ENCODE data around the gene PAX5. TPM values are rescaled to one million over a fixed set of nuclear protein-coding genes. Genes with fewer than 3 reads are reported as not detected.

The PAX5 gene
- total and polyA plus RNA-seq, 2 of the 13 experiments (the other 11 are each of a cell fraction or from before 2014, with no cell fraction given) = not detected

- Histone ChIP-seq H3K4me3 (replicated peaks in 1 of 3; ENCODE audit: insufficient read depth in 1 of 3, low read depth in 2 of 3, low read length in 3 of 3) (no peak overlapping the region), H3K27me3 (ENCODE audit: control insufficient read depth in 1 of 2, insufficient read depth in 2 of 2, low read length in 2 of 2) (peaks cover 1 to 48% of the 10 kb centered on the region in 2 experiments), H2AFZ (ENCODE audit: low read length) (no peak overlapping the region), H3K4me1 (ENCODE audit: insufficient read depth, low read length) (no peaks in the 10 kb centered on the region), H3K9me3 (ENCODE audit: low read length) (no peaks in the 10 kb centered on the region), H3K36me3 (replicated peaks in 1 of 2; ENCODE audit: control insufficient read depth in 1 of 2, insufficient read depth in 2 of 2, low read length in 2 of 2) (no peaks in the 10 kb centered on the region), H4K20me1 (ENCODE audit: insufficient read depth, low read length) (no peaks in the 10 kb centered on the region), H3K79me2 (ENCODE audit: insufficient read depth, low read length) (no peaks in the 10 kb centered on the region), H3K27ac (ENCODE audit: extremely low read length, insufficient read depth, low read length) (no peak overlapping the region), H3K4me2 (ENCODE audit: low read depth, low read length) (no peak overlapping the region), H3K9ac (ENCODE audit: insufficient read depth, low read depth, low read length) (no peak overlapping the region)
- CTCF ChIA-PET (ENCODE audit: low intra/inter-chr PET ratio, low total read pairs) = no interaction called here
- POLR2A ChIA-PET = no interaction called here
- WGBS (ENCODE audit: low lambda C conversion rate) = 36% methylated on average over 13 of the region's 13 CpGs
- BruUV-seq (replicated peaks) = no TSS peak
- in situ Hi-C loops (cut with HindIII; ENCODE audit: extremely low pct_ligation_motif_present, low pct_unique_long_range_greater_than_20kb) = no loop called here
- intact Hi-C loops (cut with micrococcal nuclease; ENCODE audit: unreplicated experiment) = no loop called here
- ATAC-seq (no peak; the same call in 2 of the 3 replicates), FAIRE-seq (no peak), DNase-seq (ENCODE audit: low spot score) (no peak)
- TF ChIP-seq ZNF556 (CRISPR knock-in tag; IDR thresholded peaks at IDR 0.05; ENCODE audit: borderline replicate concordance) (no peak), RXRA (CRISPR knock-in tag; IDR thresholded peaks at IDR 0.05) (no peak), TSC22D2 (CRISPR knock-in tag; IDR thresholded peaks at IDR 0.05; ENCODE audit: borderline replicate concordance) (no peak), ATRX (CRISPR knock-in tag; IDR thresholded peaks at IDR 0.05; ENCODE audit: borderline replicate concordance) (no peak), EZH2 (conservative IDR thresholded peaks at IDR 0.05; ENCODE audit: low read depth, low read length) (no peak), ZNF317 (CRISPR knock-in tag; IDR thresholded peaks at IDR 0.05) (no peak), ZNF580 (CRISPR knock-in tag; IDR thresholded peaks at IDR 0.05; ENCODE audit: borderline replicate concordance, low read depth) (no peak), EP300 (IDR thresholded peaks at IDR 0.05; ENCODE audit: low read depth in 2 of 2, low read length in 2 of 2) (no peak), EP300 (CRISPR knock-in tag; IDR thresholded peaks at IDR 0.05; ENCODE audit: borderline replicate concordance) (no peak)
Observed at GRCh38 chr9:36891341-36891811, 142.7 kb downstream of the PAX5 start.

GRCh38 chr9:36889844-36890243, 144.2 kb downstream of the PAX5 start:
- H4K20me1 ChIP-seq (ENCODE audit: insufficient read depth, low read length) = no peaks in the 10 kb centered on the region
- no peak for DNase-seq (ENCODE audit: low spot score)
- BruUV-seq (replicated peaks) = no TSS peak
- H3K27me3 ChIP-seq (ENCODE audit: control insufficient read depth in 1 of 2, insufficient read depth in 2 of 2, low read length in 2 of 2) = peaks cover 0 to 40% of the 10 kb centered on the region in 2 experiments
- no peaks in the 10 kb centered on the region for H3K36me3 ChIP-seq (replicated peaks in 1 of 2; ENCODE audit: control insufficient read depth in 1 of 2, insufficient read depth in 2 of 2, low read length in 2 of 2)
- H3K4me1 ChIP-seq (ENCODE audit: insufficient read depth, low read length) = no peaks in the 10 kb centered on the region
- H3K27ac ChIP-seq (ENCODE audit: extremely low read length, insufficient read depth, low read length) = no peak overlapping the region
- POLR2A ChIA-PET = no interaction called here
- WGBS (ENCODE audit: low lambda C conversion rate) = 27% methylated on average over 6 of the region's 6 CpGs
- no peak overlapping the region for H3K4me2 ChIP-seq (ENCODE audit: low read depth, low read length)
- H3K9me3 ChIP-seq (ENCODE audit: low read length) = no peaks in the 10 kb centered on the region
- FAIRE-seq = no peak
- TF ChIP-seq ZNF138 (CRISPR knock-in tag; IDR thresholded peaks at IDR 0.05; ENCODE audit: low read depth) (no peak), NR0B2 (CRISPR knock-in tag; IDR thresholded peaks at IDR 0.05) (no peak), ZSCAN30 (CRISPR knock-in tag; IDR thresholded peaks at IDR 0.05) (no peak), AHR (CRISPR knock-in tag; IDR thresholded peaks at IDR 0.05) (no peak), CC2D1A (CRISPR knock-in tag; IDR thresholded peaks at IDR 0.05) (no peak), BATF2 (CRISPR knock-in tag; IDR thresholded peaks at IDR 0.05) (no peak), TFE3 (CRISPR knock-in tag; IDR thresholded peaks at IDR 0.05) (no peak), ZSCAN31 (CRISPR knock-in tag; IDR thresholded peaks at IDR 0.05; ENCODE audit: low read depth) (no peak), FOSL2 (CRISPR knock-in tag; IDR thresholded peaks at IDR 0.05) (no peak)
- H3K9ac ChIP-seq (ENCODE audit: insufficient read depth, low read depth, low read length) = no peak overlapping the region
- no peak for ATAC-seq
- H2AFZ ChIP-seq (ENCODE audit: low read length) = no peak overlapping the region
- H3K4me3 ChIP-seq (replicated peaks in 1 of 3; ENCODE audit: insufficient read depth in 1 of 3, low read depth in 2 of 3, low read length in 3 of 3) = no peak overlapping the region
- CTCF ChIA-PET (ENCODE audit: low intra/inter-chr PET ratio, low total read pairs) = no interaction called here
- H3K79me2 ChIP-seq (ENCODE audit: insufficient read depth, low read length) = no peaks in the 10 kb centered on the region
- intact Hi-C loops (cut with micrococcal nuclease; ENCODE audit: unreplicated experiment) (no loop called here), in situ Hi-C loops (cut with HindIII; ENCODE audit: extremely low pct_ligation_motif_present, low pct_unique_long_range_greater_than_20kb) (loop anchor here (10.0 kb wide), 1 partner anchor 85 kb away; no protein-coding TSS in a partner anchor)

All from HepG2 (cell line).